ENCODE results near the gene CCM2. TPM values are rescaled to one million over a fixed set of nuclear protein-coding genes. Genes with fewer than 3 reads are reported as not detected.

Gene CCM2
- total RNA-seq, 2 donors from 2014 or later, result 43.0 to 49.7 TPM

GRCh38 chr7:45072131-45073030 lies 72.4 kb downstream of the CCM2 start:
- H3K27me3 ChIP-seq (replicated peaks; ENCODE audit: insufficient read depth), result no peaks in the 10 kb centered on the region
- no peak overlapping the region for H3K4me3 ChIP-seq
- H3K9me3 ChIP-seq, result no peaks in the 10 kb centered on the region
- no peaks in the 10 kb centered on the region for H3K4me1 ChIP-seq (ENCODE audit: control insufficient read depth in 1 of 2, low read depth in 2 of 2)
- H3K36me3 ChIP-seq, result peaks cover 53% of the 10 kb centered on the region
- no peak for DNase-seq (ENCODE audit: low spot score)
- no peak for ATAC-seq (ENCODE audit: insufficient number of reproducible peaks, low FRiP score, low read depth)
- H3K27ac ChIP-seq, result no peak overlapping the region
- TF ChIP-seq, protein P1, sequence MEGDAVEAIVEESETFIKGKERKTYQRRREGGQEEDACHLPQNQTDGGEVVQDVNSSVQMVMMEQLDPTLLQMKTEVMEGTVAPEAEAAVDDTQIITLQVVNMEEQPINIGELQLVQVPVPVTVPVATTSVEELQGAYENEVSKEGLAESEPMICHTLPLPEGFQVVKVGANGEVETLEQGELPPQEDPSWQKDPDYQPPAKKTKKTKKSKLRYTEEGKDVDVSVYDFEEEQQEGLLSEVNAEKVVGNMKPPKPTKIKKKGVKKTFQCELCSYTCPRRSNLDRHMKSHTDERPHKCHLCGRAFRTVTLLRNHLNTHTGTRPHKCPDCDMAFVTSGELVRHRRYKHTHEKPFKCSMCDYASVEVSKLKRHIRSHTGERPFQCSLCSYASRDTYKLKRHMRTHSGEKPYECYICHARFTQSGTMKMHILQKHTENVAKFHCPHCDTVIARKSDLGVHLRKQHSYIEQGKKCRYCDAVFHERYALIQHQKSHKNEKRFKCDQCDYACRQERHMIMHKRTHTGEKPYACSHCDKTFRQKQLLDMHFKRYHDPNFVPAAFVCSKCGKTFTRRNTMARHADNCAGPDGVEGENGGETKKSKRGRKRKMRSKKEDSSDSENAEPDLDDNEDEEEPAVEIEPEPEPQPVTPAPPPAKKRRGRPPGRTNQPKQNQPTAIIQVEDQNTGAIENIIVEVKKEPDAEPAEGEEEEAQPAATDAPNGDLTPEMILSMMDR (IDR thresholded peaks at IDR 0.05), result no peak

GRCh38 chr7:45073031-45073785 lies 73.2 kb downstream of the CCM2 start:
- Histone ChIP-seq H3K27me3 (replicated peaks; ENCODE audit: insufficient read depth) (no peaks in the 10 kb centered on the region), H3K4me3 (no peak overlapping the region), H3K27ac (no peak overlapping the region), H3K36me3 (peaks cover 51% of the 10 kb centered on the region), H3K9me3 (no peaks in the 10 kb centered on the region), H3K4me1 (ENCODE audit: control insufficient read depth in 1 of 2, low read depth in 2 of 2) (no peaks in the 10 kb centered on the region)
- ATAC-seq (ENCODE audit: insufficient number of reproducible peaks, low FRiP score, low read depth) (no peak), DNase-seq (ENCODE audit: low spot score) (no peak)
- TF ChIP-seq, protein P1 (IDR thresholded peaks at IDR 0.05), result no peak

GRCh38 chr7:45073786-45074527 lies 74.0 kb downstream of the CCM2 start:
- DNase-seq (ENCODE audit: low spot score), result no peak
- H3K27ac ChIP-seq, result no peak overlapping the region
- no peaks in the 10 kb centered on the region for H3K27me3 ChIP-seq (replicated peaks; ENCODE audit: insufficient read depth)
- TF ChIP-seq, protein P1 (IDR thresholded peaks at IDR 0.05), result no peak
- H3K9me3 ChIP-seq, result no peaks in the 10 kb centered on the region
- H3K4me3 ChIP-seq, result no peak overlapping the region
- H3K36me3 ChIP-seq, result peaks cover 46% of the 10 kb centered on the region
- no peaks in the 10 kb centered on the region for H3K4me1 ChIP-seq (ENCODE audit: control insufficient read depth in 1 of 2, low read depth in 2 of 2)
- ATAC-seq (ENCODE audit: insufficient number of reproducible peaks, low FRiP score, low read depth), result no peak

- no peaks in the 10 kb centered on the region for H3K27me3 ChIP-seq (replicated peaks; ENCODE audit: insufficient read depth)
- ATAC-seq (ENCODE audit: insufficient number of reproducible peaks, low FRiP score, low read depth) (no peak), DNase-seq (ENCODE audit: low spot score) (no peak)
- H3K27ac ChIP-seq, result no peak overlapping the region
- H3K9me3 ChIP-seq, result no peaks in the 10 kb centered on the region
- TF ChIP-seq, protein P1 (IDR thresholded peaks at IDR 0.05), result no peak
- H3K4me1 ChIP-seq (ENCODE audit: control insufficient read depth in 1 of 2, low read depth in 2 of 2), result no peaks in the 10 kb centered on the region
- H3K36me3 ChIP-seq, result peaks cover 38% of the 10 kb centered on the region
- no peak overlapping the region for H3K4me3 ChIP-seq
Observed at GRCh38 chr7:45074528-45075354, 74.7 kb downstream of the CCM2 start.

All from thoracic aorta (tissue), 2 donors.